HepG2 (cell line): ENCODE measurements around the gene CELSR3. TPM values are rescaled to one million over a fixed set of nuclear protein-coding genes. Genes with fewer than 3 reads are reported as not detected.

ENCODE experiments used
- CBFB ChIP-seq: sonication (generic); formaldehyde crosslinking; IDR thresholded peaks from 2 replicates; pipeline ENCODE4 v1.4.0; 2020; ENCODE audit warnings: missing genetic modification reagents
- CENPX ChIP-seq: sonication (generic); formaldehyde crosslinking; IDR thresholded peaks from 2 replicates; pipeline ENCODE4 v1.9.0; 2021; ENCODE audit warnings: mild to moderate bottlenecking, missing genetic modification reagents, moderate library complexity
- EEA1 ChIP-seq: sonication (generic); formaldehyde crosslinking; IDR thresholded peaks from 2 replicates; pipeline ENCODE4 v1.5.1; 2020; ENCODE audit warnings: mild to moderate bottlenecking, missing genetic modification reagents, borderline replicate concordance
- FOSL2 ChIP-seq: sonication (generic); formaldehyde crosslinking; IDR thresholded peaks from 2 replicates; pipeline ENCODE4 v1.4.0; 2020; ENCODE audit warnings: missing genetic modification reagents
- FOXO1 ChIP-seq: sonication (generic); formaldehyde crosslinking; IDR thresholded peaks from 2 replicates; pipeline ENCODE4 v1.4.0; 2020; ENCODE audit warnings: missing genetic modification reagents
- HNRNPL ChIP-seq: fragments of 200-400 bp; formaldehyde crosslinking; IDR thresholded peaks from 2 replicates; pipeline ENCODE4 v1.6.1; 2017; ENCODE audit warnings: mild to moderate bottlenecking, low read depth, low read length
- KAT7 ChIP-seq: IDR thresholded peaks from 2 replicates; pipeline ENCODE4 v1.6.1; 2018; ENCODE audit warnings: borderline replicate concordance, missing compliant biosample characterization
- MZF1 ChIP-seq: sonication (generic); formaldehyde crosslinking; IDR thresholded peaks from 2 replicates; pipeline ENCODE4 v1.8.1; 2023; ENCODE audit warnings: mild to moderate bottlenecking, missing genetic modification reagents, borderline replicate concordance
- NR3C1 ChIP-seq: sonication (generic); formaldehyde crosslinking; IDR thresholded peaks from 2 replicates; pipeline ENCODE4 v1.4.0; 2020; ENCODE audit warnings: missing genetic modification reagents
- ONECUT2 ChIP-seq: sonication (generic); formaldehyde crosslinking; IDR thresholded peaks from 2 replicates; pipeline ENCODE4 v1.4.0; 2020; ENCODE audit warnings: missing genetic modification reagents
- PRMT3 ChIP-seq: sonication (generic); formaldehyde crosslinking; IDR thresholded peaks from 2 replicates; pipeline ENCODE4 v1.8.1; 2022; ENCODE audit warnings: low read depth, mild to moderate bottlenecking, moderate library complexity, missing genetic modification reagents, borderline replicate concordance
- PRPF4 ChIP-seq: fragments of 200-400 bp; formaldehyde crosslinking; IDR thresholded peaks from 2 replicates; pipeline ENCODE4 v1.6.1; 2016; ENCODE audit warnings: low read length, low read depth; ENCODE audit not compliant: poor library complexity, severe bottlenecking
- SIN3B ChIP-seq: fragments of 150-350 bp; IDR thresholded peaks from 2 replicates; pipeline ENCODE4 v1.6.1; 2014; ENCODE audit warnings: low read length
- THYN1 ChIP-seq: sonication (generic); formaldehyde crosslinking; IDR thresholded peaks from 2 replicates; pipeline ENCODE4 v1.8.1; 2023; ENCODE audit warnings: low read depth, mild to moderate bottlenecking, moderate library complexity, missing genetic modification reagents, borderline replicate concordance
- ZBTB42 ChIP-seq: sonication (generic); formaldehyde crosslinking; IDR thresholded peaks from 2 replicates; pipeline ENCODE4 v1.5.0; 2020; ENCODE audit warnings: mild to moderate bottlenecking, missing genetic modification reagents
- ZBTB7B ChIP-seq: sonication (generic); formaldehyde crosslinking; IDR thresholded peaks from 2 replicates; pipeline ENCODE4 v1.4.0; 2020; ENCODE audit warnings: missing genetic modification reagents
- ZNF205 ChIP-seq: IDR thresholded peaks from 2 replicates; pipeline ENCODE4 v1.6.1; 2018; ENCODE audit warnings: missing biosample characterization, missing genetic modification reagents
- ZNF451 ChIP-seq: sonication (generic); formaldehyde crosslinking; IDR thresholded peaks from 2 replicates; pipeline ENCODE4 v1.5.0; 2020; ENCODE audit warnings: mild to moderate bottlenecking, missing genetic modification reagents
- ZNF563 ChIP-seq: sonication (generic); formaldehyde crosslinking; IDR thresholded peaks from 2 replicates; pipeline ENCODE4 v1.8.0; 2022; ENCODE audit warnings: mild to moderate bottlenecking, moderate library complexity, missing genetic modification reagents
- ZNF773 ChIP-seq: sonication (generic); formaldehyde crosslinking; IDR thresholded peaks from 2 replicates; pipeline ENCODE4 v1.4.0; 2020; ENCODE audit warnings: missing genetic modification reagents, borderline replicate concordance
- polyA plus RNA-seq, 8 experiments: library from polyadenylated mRNA; depleted of rRNA in 3 of 8; stranded (reverse) in 7 of 8; unstranded in 1 of 8; fragments of >200 nt; fragmentation: Illumina TruSeq in 4 of 8; extraction: Trizol in 4 of 8; gene quantifications; 2 replicates each; pipeline versions ENCODE4 v1.2.1 to v1.2.3, GENCODE V29; 2011 to 2016; ENCODE audit warnings: low read depth in 4 of 8, missing spikeins in 1 of 8, mixed read lengths in 1 of 8; ENCODE audit not compliant: insufficient read depth in 1 of 8
- total RNA-seq, 5 experiments: library from RNA; depleted of rRNA; stranded (reverse); fragments of >200 nt; fragmentation: Illumina TruSeq; extraction: Trizol; gene quantifications; 2 replicates each; pipeline ENCODE4 v1.2.3, GENCODE V29; 2016; ENCODE audit warnings: low read depth in 1 of 5

The CELSR3 gene
- total and polyA plus RNA-seq, 2 of the 13 experiments (the other 11 are each of a cell fraction or from before 2014, with no cell fraction given) = 5.4 to 6.7 TPM

DNA sequence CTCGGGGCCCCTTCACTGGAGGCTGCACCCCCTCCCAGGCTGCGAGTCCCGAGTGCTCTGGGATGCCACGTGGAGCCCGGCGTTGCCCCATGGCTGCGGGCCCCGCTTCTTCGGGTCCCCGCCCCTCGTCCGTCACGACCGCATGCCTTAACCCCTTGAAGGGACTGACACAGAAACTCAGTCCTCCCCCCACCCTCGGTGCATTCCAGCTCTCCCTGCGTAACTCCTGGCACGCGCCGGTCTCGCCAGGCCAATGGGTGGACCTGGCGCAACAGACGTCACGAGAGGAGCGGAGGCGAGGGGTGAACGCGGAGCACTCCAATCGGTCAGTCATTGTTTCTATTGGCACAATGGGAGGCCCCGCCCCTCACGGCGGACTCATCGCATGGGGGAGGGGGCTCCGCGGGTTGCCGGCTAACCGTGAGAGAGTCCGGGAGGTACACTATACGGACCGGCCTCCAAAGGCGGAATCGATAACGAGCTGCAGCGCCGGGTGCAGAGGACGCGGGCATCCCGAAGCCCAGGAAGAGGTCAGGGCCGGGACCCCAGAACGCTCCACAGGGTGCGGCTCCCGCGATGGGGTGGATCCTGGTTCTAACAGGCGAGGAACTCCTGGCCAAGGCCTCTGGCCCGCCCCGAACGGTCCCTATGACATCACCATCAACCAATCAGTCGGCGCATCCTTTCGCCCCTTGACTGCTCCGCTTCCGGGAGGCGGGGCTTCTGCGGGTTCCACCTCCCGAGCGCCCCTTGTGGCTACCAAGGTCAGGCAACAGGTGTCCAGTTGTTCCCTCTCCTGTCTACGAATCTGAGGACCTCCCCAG, 1.0 kb upstream of the CELSR3 start (continued):
- TF ChIP-seq EEA1 (CRISPR knock-in tag) (no peak; the same call in 1 of the 2 replicates), ZBTB7B (CRISPR knock-in tag) (0 out of 2 replicates have a peak, but pooled peaks have one; percentile 28), ZNF773 (CRISPR knock-in tag) (no peak), FOSL2 (CRISPR knock-in tag) (peak; percentile 60; the same call in 1 of the 2 replicates), PRMT3 (peak; percentile 68; the same call in 1 of the 2 replicates), ZNF563 (CRISPR knock-in tag) (peak; percentile 85; the same call in 1 of the 2 replicates), ZNF205 (CRISPR knock-in tag) (no peak), CBFB (CRISPR knock-in tag) (0 out of 2 replicates have a peak, but pooled peaks have one; percentile 57), HNRNPL (peak; percentile 74), CENPX (CRISPR knock-in tag) (no peak), KAT7 (no peak), ZNF451 (0 out of 2 replicates have a peak, but pooled peaks have one; percentile 64), MZF1 (peak; percentile 61; the same call in 1 of the 2 replicates), PRPF4 (no peak), ONECUT2 (CRISPR knock-in tag) (peak; percentile 71; the same call in 1 of the 2 replicates), FOXO1 (CRISPR knock-in tag) (peak; percentile 13; the same call in 1 of the 2 replicates), THYN1 (CRISPR knock-in tag) (no peak), ZBTB42 (CRISPR knock-in tag) (no peak; the same call in 1 of the 2 replicates), SIN3B (no peak), NR3C1 (CRISPR knock-in tag) (no peak)
